GM18517 (cell line): Measurements from ENCODE around the gene ARHGAP42.

Experiments
- ATAC-seq: cut with Tn5 transposase; IDR thresholded peaks from one replicate; pipeline ENCODE4 v1.9.1; 2021; ENCODE audit warnings: mild to moderate bottlenecking, moderate library complexity; ENCODE audit not compliant: unreplicated experiment

The ARHGAP42 gene

GRCh38 chr11:100791103-100791502, 104.0 kb downstream of the ARHGAP42 start:
- no peak for ATAC-seq

GRCh38 chr11:100791860-100792259, 104.8 kb downstream of the ARHGAP42 start:
- no peak for ATAC-seq

- no peak for ATAC-seq
These were observed 106.4 kb downstream of the ARHGAP42 start for GRCh38 chr11:100793525-100793924.

GRCh38 chr11:100794446-100794845, 107.4 kb downstream of the ARHGAP42 start:
- no peak for ATAC-seq

- ATAC-seq: no peak
These were observed 112.4 kb downstream of the ARHGAP42 start for GRCh38 chr11:100799445-100799844.

- ATAC-seq: no peak
These were observed 113.1 kb downstream of the ARHGAP42 start for GRCh38 chr11:100800202-100800601.

- no peak for ATAC-seq
These were observed 114.3 kb downstream of the ARHGAP42 start for GRCh38 chr11:100801225-100801999.

- ATAC-seq: no peak
These were observed 118.6 kb downstream of the ARHGAP42 start for GRCh38 chr11:100805506-100806199.

- ATAC-seq: no peak
These were observed 119.2 kb downstream of the ARHGAP42 start for GRCh38 chr11:100806296-100806695.

GRCh38 chr11:100808904-100809491, 121.9 kb downstream of the ARHGAP42 start:
- no peak for ATAC-seq

GRCh38 chr11:100810146-100810545, 123.1 kb downstream of the ARHGAP42 start:
- peak; percentile 70 for ATAC-seq

- no peak for ATAC-seq
These were observed 123.6 kb downstream of the ARHGAP42 start for GRCh38 chr11:100810666-100811065.

- ATAC-seq: no peak
These were observed 125.4 kb downstream of the ARHGAP42 start for GRCh38 chr11:100812517-100812916.

- no peak for ATAC-seq
These were observed 128.8 kb downstream of the ARHGAP42 start for GRCh38 chr11:100815787-100816330.

- ATAC-seq: no peak
These were observed 129.7 kb downstream of the ARHGAP42 start for GRCh38 chr11:100816823-100817222.

- no peak for ATAC-seq
These were observed 130.5 kb downstream of the ARHGAP42 start for GRCh38 chr11:100817620-100818019.

- no peak for ATAC-seq
These were observed 133.5 kb downstream of the ARHGAP42 start for GRCh38 chr11:100820621-100821020.

GRCh38 chr11:100821198-100821597, 134.1 kb downstream of the ARHGAP42 start:
- no peak for ATAC-seq

- ATAC-seq: no peak
These were observed 136.3 kb downstream of the ARHGAP42 start for GRCh38 chr11:100823360-100823759.

- no peak for ATAC-seq
These were observed 137.1 kb downstream of the ARHGAP42 start for GRCh38 chr11:100824041-100824809.

- ATAC-seq: no peak
These were observed 138.5 kb downstream of the ARHGAP42 start for GRCh38 chr11:100825626-100826025.
